ENCODE measurements around the gene SALL4.
"Not testable (repeated sequence)": the region's sequence is repeated elsewhere in the genome, so short reads cannot be mapped to it uniquely, and the experiment has no call there.

- not testable (repeated sequence) for TF ChIP-seq CTCF (conservative IDR thresholded peaks at IDR 0.05; ENCODE audit: low read length); EZH2phosphoT487 (IDR thresholded peaks at IDR 0.05; ENCODE audit: borderline replicate concordance)
Measured at GRCh38 chr20:51765381-51765780, 36.9 kb downstream of the SALL4 start.
